HEK293 (cell line): Measurements from ENCODE around the gene TTLL10.
A peak's percentile ranks its signal among the peaks of the same experiment; 100 is the strongest.

Experiments
- CTCF ChIA-PET: fragments of 350-600 bp; formaldehyde crosslinking; extraction: SDS; loops from one replicate; lab custom pipeline; 2021; ENCODE audit warnings: antibody characterized with exemption; lab: Yijun Ruan, JAX
- POLR2A ChIA-PET: fragments of 300-600 bp; formaldehyde crosslinking; extraction: SDS; loops from one replicate; lab custom pipeline; 2020; ENCODE audit warnings: antibody characterized with exemption, inconsistent platforms; lab: Yijun Ruan, JAX
- H3K27ac ChIP-seq: fragments of 200-500 bp; sonication (Bioruptor generic); 2 replicates; pipeline ENCODE4 v1.5.1; 2014; ENCODE audit warnings: low read depth, low read length, control low read depth, inconsistent platforms; ENCODE audit errors: extremely low read depth
- H3K36me3 ChIP-seq, 2 experiments: fragments of 200-500 bp in 1 of 2; sonication (Bioruptor generic) in 1 of 2; 1 replicate in 1 of 2; 2 replicates in 1 of 2; pipeline ENCODE4 v1.5.1; 2014 to 2017; ENCODE audit warnings: inconsistent platforms in 2 of 2, low read length in 2 of 2; ENCODE audit not compliant: control insufficient read depth in 2 of 2, insufficient read depth in 1 of 2
- H3K4me1 ChIP-seq: fragments of 200-500 bp; sonication (Bioruptor generic); 2 replicates; pipeline ENCODE4 v1.5.1; 2014; ENCODE audit warnings: mild to moderate bottlenecking, low read length, inconsistent platforms; ENCODE audit not compliant: control insufficient read depth, insufficient read depth
- H3K4me3 ChIP-seq: 2 replicates; pipeline ENCODE4 v1.5.1; 2011; ENCODE audit warnings: low read depth, mild to moderate bottlenecking, control low read depth, low read length, moderate library complexity
- H3K9me3 ChIP-seq: fragments of 200-500 bp; sonication (Bioruptor generic); 2 replicates; pipeline ENCODE4 v1.5.1; 2014; ENCODE audit warnings: low read depth, low read length, inconsistent platforms; ENCODE audit not compliant: control insufficient read depth, insufficient read depth
- BCL11A ChIP-seq: fragments of 450-650 bp; formaldehyde crosslinking; IDR thresholded peaks from 2 replicates; pipeline ENCODE4 v1.5.1; 2016; ENCODE audit warnings: low read depth, missing biosample characterization, missing genetic modification characterization
- BCL11B ChIP-seq: fragments of 450-650 bp; formaldehyde crosslinking; IDR thresholded peaks from 2 replicates; pipeline ENCODE4 v1.5.1; 2016; ENCODE audit warnings: low read depth, missing biosample characterization, missing genetic modification characterization
- GLI2 ChIP-seq: fragments of 450-650 bp; formaldehyde crosslinking; IDR thresholded peaks from 2 replicates; pipeline ENCODE4; 2017; ENCODE audit warnings: missing biosample characterization, missing genetic modification characterization, low read depth, borderline replicate concordance
- SALL2 ChIP-seq: fragments of 450-650 bp; formaldehyde crosslinking; IDR thresholded peaks from 2 replicates; pipeline ENCODE4 v1.5.0; 2017; ENCODE audit warnings: missing biosample characterization, mild to moderate bottlenecking, missing genetic modification characterization, borderline replicate concordance
- ZBTB7A ChIP-seq: fragments of 450-650 bp; formaldehyde crosslinking; IDR thresholded peaks from 2 replicates; pipeline ENCODE4 v1.5.1; 2016; ENCODE audit warnings: low read depth, missing biosample characterization, missing genetic modification characterization
- ZIC2 ChIP-seq: fragments of 450-650 bp; formaldehyde crosslinking; IDR thresholded peaks from 2 replicates; pipeline ENCODE4 v1.5.1; 2016; ENCODE audit warnings: missing biosample characterization, missing genetic modification characterization
- ZNF121 ChIP-seq: fragments of 450-650 bp; formaldehyde crosslinking; IDR thresholded peaks from 2 replicates; pipeline ENCODE4 v1.5.1; 2016; ENCODE audit warnings: missing biosample characterization, missing genetic modification characterization
- ZNF513 ChIP-seq: fragments of 450-650 bp; IDR thresholded peaks from 2 replicates; pipeline ENCODE4 v1.5.1; 2018; ENCODE audit warnings: missing biosample characterization, missing genetic modification characterization
- ZNF514 ChIP-seq: fragments of 450-650 bp; formaldehyde crosslinking; IDR thresholded peaks from 2 replicates; pipeline ENCODE4 v1.5.1; 2016; ENCODE audit warnings: missing biosample characterization, missing genetic modification characterization
- ZNF624 ChIP-seq: fragments of 450-650 bp; formaldehyde crosslinking; IDR thresholded peaks from 2 replicates; pipeline ENCODE4 v1.5.1; 2017; ENCODE audit warnings: missing biosample characterization, missing genetic modification characterization
- ZNF626 ChIP-seq: fragments of 450-650 bp; sonication (Bioruptor Pico); formaldehyde crosslinking; IDR thresholded peaks from 2 replicates; pipeline ENCODE4 v1.5.1; 2018; ENCODE audit warnings: missing biosample characterization, missing genetic modification characterization, inconsistent platforms
- ZNF670 ChIP-seq: fragments of 450-650 bp; formaldehyde crosslinking; IDR thresholded peaks from 2 replicates; pipeline ENCODE4 v1.5.1; 2016; ENCODE audit warnings: missing biosample characterization, missing genetic modification characterization, low read depth
- ZNF777 ChIP-seq: fragments of 450-650 bp; formaldehyde crosslinking; IDR thresholded peaks from 2 replicates; pipeline ENCODE4 v1.5.1; 2017; ENCODE audit warnings: missing biosample characterization, missing genetic modification characterization, borderline replicate concordance
- TF ChIP-seq, protein P1 (sequence below): fragments of 450-650 bp; formaldehyde crosslinking; IDR thresholded peaks from 2 replicates; pipeline ENCODE4 v1.5.1; 2017; ENCODE audit warnings: missing biosample characterization, missing genetic modification characterization
- TF ChIP-seq, protein P2 (sequence below): fragments of 450-650 bp; formaldehyde crosslinking; IDR thresholded peaks from 2 replicates; pipeline ENCODE4 v1.5.1; 2016; ENCODE audit warnings: missing biosample characterization, missing genetic modification characterization
- TF ChIP-seq, protein P3 (sequence below): fragments of 450-650 bp; formaldehyde crosslinking; IDR thresholded peaks from 2 replicates; pipeline ENCODE4 v1.5.1; 2016; ENCODE audit warnings: missing biosample characterization, missing genetic modification characterization

Gene TTLL10

GRCh38 chr1:1242461-1243265, 69.0 kb downstream of the TTLL10 start (continued):
- TF ChIP-seq ZNF624 (tag by site-specific recombination) (no peak), ZNF513 (tag by site-specific recombination) (no peak), ZNF777 (tag by site-specific recombination) (no peak), ZNF514 (no peak)
- TF ChIP-seq, protein P1, sequence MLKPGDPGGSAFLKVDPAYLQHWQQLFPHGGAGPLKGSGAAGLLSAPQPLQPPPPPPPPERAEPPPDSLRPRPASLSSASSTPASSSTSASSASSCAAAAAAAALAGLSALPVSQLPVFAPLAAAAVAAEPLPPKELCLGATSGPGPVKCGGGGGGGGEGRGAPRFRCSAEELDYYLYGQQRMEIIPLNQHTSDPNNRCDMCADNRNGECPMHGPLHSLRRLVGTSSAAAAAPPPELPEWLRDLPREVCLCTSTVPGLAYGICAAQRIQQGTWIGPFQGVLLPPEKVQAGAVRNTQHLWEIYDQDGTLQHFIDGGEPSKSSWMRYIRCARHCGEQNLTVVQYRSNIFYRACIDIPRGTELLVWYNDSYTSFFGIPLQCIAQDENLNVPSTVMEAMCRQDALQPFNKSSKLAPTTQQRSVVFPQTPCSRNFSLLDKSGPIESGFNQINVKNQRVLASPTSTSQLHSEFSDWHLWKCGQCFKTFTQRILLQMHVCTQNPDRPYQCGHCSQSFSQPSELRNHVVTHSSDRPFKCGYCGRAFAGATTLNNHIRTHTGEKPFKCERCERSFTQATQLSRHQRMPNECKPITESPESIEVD = no peak

GRCh38 chr1:1243266-1243660, 69.6 kb downstream of the TTLL10 start:
- no peak for TF ChIP-seq ZNF626 (tag by site-specific recombination)
- TF ChIP-seq, protein P2, sequence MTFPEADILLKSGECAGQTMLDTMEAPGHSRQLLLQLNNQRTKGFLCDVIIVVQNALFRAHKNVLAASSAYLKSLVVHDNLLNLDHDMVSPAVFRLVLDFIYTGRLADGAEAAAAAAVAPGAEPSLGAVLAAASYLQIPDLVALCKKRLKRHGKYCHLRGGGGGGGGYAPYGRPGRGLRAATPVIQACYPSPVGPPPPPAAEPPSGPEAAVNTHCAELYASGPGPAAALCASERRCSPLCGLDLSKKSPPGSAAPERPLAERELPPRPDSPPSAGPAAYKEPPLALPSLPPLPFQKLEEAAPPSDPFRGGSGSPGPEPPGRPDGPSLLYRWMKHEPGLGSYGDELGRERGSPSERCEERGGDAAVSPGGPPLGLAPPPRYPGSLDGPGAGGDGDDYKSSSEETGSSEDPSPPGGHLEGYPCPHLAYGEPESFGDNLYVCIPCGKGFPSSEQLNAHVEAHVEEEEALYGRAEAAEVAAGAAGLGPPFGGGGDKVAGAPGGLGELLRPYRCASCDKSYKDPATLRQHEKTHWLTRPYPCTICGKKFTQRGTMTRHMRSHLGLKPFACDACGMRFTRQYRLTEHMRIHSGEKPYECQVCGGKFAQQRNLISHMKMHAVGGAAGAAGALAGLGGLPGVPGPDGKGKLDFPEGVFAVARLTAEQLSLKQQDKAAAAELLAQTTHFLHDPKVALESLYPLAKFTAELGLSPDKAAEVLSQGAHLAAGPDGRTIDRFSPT (tag by site-specific recombination) = peak; percentile 33; the same call in 1 of the 2 replicates
- no peak for TF ChIP-seq SALL2
- TF ChIP-seq ZNF121 (tag by site-specific recombination) = no peak
- TF ChIP-seq ZBTB7A (tag by site-specific recombination) = 0 out of 2 replicates have a peak, but pooled peaks have one; percentile 53
- TF ChIP-seq, protein P3, sequence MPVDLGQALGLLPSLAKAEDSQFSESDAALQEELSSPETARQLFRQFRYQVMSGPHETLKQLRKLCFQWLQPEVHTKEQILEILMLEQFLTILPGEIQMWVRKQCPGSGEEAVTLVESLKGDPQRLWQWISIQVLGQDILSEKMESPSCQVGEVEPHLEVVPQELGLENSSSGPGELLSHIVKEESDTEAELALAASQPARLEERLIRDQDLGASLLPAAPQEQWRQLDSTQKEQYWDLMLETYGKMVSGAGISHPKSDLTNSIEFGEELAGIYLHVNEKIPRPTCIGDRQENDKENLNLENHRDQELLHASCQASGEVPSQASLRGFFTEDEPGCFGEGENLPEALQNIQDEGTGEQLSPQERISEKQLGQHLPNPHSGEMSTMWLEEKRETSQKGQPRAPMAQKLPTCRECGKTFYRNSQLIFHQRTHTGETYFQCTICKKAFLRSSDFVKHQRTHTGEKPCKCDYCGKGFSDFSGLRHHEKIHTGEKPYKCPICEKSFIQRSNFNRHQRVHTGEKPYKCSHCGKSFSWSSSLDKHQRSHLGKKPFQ (tag by site-specific recombination) = no peak
- TF ChIP-seq GLI2 (tag by site-specific recombination) = no peak
- 0 out of 2 replicates have a peak, but pooled peaks have one; percentile 28 for TF ChIP-seq BCL11A (tag by site-specific recombination)
- no peaks in the 10 kb centered on the region for H3K36me3 ChIP-seq
- H3K4me1 ChIP-seq = no peaks in the 10 kb centered on the region
- ChIA-PET CTCF (no interaction called here), POLR2A (no interaction called here)
- H3K9me3 ChIP-seq = no peaks in the 10 kb centered on the region
- H3K4me3 ChIP-seq = no peak overlapping the region
- H3K27ac ChIP-seq = no peak overlapping the region

- TF ChIP-seq ZNF670 = no peak
- TF ChIP-seq BCL11A (tag by site-specific recombination) = peak; percentile 26; the same call in 1 of the 2 replicates
- TF ChIP-seq ZIC2 (tag by site-specific recombination) = 0 out of 2 replicates have a peak, but pooled peaks have one; percentile 29
- TF ChIP-seq BCL11B (tag by site-specific recombination) = 0 out of 2 replicates have a peak, but pooled peaks have one; percentile 6
- Histone ChIP-seq H3K4me3 (no peak overlapping the region), H3K27ac (no peak overlapping the region), H3K9me3 (no peaks in the 10 kb centered on the region), H3K36me3 (no peaks in the 10 kb centered on the region), H3K4me1 (no peaks in the 10 kb centered on the region)
- ChIA-PET CTCF (no interaction called here), POLR2A (no interaction called here)
Measured at GRCh38 chr1:1243807-1244191, 70.1 kb downstream of the TTLL10 start.
